DMS 273 (cell line): Measurements from ENCODE around the gene UCK2.

ENCODE experiments used
- DNase-seq: peaks from one replicate; lab custom pipeline; 2025; ENCODE audit not compliant: unreplicated experiment; lab: John Stamatoyannopoulos, UW

The UCK2 gene

GRCh38 chr1:165854101-165854845 lies 26.9 kb downstream of the UCK2 start:
- no peak for DNase-seq

- no peak for DNase-seq
Measured at GRCh38 chr1:165855010-165855838, 27.8 kb downstream of the UCK2 start.

DNA sequence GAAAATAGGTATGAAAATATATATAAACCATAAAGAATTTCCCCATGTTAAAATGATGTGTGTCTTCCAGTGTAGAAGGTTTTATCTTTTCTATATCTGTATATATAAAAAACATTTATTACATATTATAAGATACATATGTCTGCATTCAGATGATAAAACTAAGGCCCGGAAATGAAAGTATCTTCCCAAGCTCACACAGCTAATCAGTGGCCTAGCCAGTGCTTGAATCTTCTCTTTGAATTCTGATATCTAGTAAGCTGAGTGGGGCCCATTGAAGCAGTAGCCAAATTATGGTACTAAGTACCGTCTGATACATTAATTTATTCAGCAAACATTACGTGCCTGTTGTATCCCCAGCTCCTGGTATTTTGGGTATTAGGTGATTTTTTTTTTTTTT lies 28.6 kb downstream of the UCK2 start:
- DNase-seq: peak; percentile 20

DNA sequence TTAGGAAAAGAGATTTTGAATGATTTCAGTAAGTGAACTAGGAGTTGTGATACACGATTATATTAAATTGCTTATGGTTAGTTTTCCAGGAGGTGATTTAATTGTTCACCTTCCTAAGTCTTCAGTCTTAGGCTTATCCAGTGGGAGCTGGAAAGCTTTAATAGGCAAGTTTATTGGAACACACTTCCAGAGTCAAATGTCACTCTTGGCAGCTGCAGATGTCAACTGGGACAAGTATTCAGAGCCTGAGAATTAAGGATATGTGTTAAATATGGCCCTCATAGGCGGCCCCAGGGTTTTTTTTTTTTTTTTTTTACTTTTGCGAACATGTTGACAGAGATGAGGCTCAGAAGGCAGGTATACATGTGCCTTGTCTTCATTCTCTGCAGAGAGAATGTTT lies 29.2 kb downstream of the UCK2 start:
- DNase-seq: peak; percentile 33

DNA sequence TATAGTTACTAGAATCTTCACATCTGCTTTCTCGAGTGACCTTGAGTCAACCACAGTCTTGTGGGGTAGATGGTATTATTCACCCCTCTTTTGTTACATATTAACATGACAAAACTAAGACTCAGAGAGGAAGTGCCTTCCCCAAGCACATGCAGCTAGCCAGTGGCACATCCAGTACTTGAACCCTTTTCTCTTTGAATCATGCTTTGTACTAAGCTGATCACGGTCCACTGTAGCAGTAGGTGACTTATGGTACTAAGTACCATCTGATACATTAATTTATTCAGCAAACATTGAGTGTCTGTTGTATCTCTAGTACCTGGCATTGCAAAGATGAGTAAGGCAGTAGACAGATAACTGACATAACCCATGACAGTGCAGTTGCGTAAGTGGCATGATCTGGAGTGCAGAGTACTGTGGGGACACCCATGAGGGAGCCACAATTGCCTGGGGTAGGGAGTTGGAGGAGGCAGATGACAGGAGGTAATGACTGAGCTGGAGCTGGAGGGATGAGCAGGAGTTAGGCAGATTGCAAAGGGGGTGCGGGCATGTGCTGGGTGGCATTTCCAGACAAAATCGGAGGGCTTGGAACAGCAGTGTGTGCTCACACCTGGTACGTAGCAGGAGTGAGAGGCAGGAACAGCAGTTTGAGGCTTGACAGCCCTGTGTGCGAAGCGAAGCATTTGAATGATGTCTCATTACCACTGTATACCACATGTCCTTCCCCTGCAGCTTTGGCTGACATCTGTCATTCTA lies 29.8 kb downstream of the UCK2 start:
- peak; percentile 45 for DNase-seq

- DNase-seq: peak; percentile 40
Measured at GRCh38 chr1:165858364-165858823, 31.0 kb downstream of the UCK2 start.

GRCh38 chr1:165858967-165859845 lies 31.8 kb downstream of the UCK2 start:
- no peak for DNase-seq

GRCh38 chr1:165860065-165860464 lies 32.7 kb downstream of the UCK2 start:
- DNase-seq: no peak

DNA sequence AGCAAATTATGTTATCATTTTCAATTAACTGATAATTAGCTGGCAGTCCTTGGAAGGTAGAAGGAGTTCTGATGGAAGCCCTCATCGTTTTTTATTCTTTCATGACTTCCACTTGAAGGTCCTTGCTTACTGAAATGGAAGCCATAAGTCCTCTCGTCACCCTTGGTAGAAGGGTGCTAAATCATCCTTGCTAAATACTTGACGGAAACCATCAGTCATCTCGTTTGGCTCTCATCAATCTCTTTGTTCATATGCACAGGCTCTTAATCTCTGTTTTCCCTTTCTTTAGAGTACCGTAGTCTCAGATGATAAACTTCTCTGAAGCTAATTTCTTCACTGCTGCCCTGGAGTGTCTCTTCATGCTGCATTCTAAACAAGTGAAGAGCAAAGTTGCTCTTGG lies 34.5 kb downstream of the UCK2 start:
- DNase-seq: no peak

DNA sequence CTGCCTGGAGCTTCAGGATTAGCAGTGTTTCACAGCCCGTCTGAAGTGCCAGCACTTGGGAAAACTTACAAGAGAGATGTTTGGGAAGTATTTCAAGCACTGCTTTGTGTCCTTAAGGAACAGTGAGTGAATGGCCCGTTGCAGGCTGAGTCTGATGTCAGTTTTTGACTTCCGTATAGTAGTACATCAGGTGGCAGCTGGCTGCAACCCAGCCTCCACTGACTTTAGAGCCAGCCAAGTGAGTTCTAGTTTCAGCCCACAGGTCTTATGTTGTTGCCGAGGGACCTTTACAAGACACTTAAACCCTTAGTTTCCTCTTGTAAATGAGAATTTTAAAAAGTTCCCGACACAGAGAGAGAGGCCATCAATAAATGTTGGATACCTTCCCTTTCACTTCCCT lies 35.0 kb downstream of the UCK2 start:
- DNase-seq: peak; percentile 47

DNA sequence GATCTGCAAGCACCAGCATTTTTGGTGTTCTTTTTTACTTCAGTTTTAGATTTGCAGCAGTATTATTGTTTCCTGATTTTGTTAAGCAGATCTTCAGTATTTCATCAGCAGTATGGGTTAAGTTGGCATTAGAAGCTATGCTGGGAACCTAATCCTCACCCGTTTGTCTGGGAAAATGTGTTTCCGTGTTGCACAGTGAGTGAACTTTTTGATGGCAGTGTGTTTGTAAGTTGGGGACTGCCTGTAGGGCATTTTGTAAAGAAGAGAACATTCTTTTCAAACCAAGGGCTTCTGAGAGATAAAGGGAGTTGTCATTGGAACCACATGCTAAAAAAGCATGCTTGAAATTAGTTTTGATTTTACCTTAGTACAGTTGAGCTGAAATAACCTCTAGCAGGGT lies 35.9 kb downstream of the UCK2 start:
- DNase-seq: no peak

DNA sequence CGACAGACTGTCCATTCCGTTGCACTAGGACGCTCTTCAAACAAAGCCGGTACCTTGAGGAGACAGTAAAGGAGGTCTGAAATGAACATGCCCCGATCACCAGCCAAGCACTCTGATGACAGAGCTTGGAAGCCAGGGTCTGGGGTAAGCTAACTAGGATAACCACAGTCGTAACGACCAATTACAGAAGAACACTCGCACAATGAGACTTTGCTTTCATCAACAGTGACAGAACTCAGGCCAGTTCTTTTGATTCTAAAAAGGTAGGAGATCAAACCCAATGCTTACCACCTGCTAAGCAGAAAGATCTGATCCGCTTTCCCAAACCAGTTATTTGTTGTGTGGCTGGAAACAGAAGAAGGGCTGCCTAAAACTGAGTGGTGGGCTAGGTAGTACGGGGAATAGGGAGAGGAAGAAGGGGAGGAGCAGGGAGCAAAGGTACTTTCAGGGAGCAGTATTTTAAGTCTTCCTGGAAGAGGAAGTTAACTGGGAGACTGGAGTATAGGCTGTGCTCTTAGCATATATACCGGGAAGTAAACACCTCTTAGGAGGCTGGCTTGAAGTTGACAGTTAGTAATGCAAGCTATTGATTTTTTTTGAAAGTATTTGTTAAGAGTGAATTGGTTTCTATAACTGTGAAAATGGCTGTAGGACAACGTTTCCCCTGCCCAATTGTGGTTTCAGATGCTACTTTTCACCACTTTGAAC lies 38.4 kb downstream of the UCK2 start:
- DNase-seq: no peak

GRCh38 chr1:165869343-165869742 lies 41.9 kb downstream of the UCK2 start:
- no peak for DNase-seq

DNA sequence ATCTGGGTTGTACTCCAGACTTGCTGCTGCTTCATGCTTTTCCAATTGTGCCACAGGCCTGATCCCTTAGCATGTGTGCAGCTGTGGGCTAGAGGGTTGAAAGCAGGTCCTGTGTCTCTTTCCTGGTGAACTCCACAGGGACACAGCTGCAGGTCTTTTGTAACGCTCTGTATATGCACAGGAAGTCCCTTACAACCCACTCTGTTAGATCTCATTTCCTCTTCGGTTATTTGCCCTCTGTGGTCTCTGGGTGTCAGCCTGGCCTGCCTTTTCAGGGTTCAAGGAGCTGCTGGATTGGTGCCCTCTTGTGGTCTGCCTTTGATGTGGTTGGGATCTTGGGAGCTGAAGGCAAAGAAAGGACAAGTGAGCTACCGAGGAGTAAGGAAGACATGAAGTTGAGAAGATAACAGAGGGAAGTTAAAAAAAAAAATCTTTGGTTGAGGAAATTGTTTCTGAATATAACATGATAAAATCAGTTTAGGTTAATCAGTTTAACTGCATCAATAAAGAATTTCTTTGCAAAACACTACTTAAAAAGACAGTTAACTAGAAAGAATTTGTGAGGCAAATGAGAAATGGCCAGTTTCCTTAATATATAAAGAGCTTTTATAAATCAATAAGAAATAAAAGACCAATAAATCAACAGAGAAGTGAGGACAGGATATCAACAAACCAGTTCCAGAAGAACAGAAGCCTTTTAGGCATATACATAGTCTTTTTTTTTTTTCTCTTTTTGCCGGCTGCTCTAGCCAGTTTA lies 44.1 kb downstream of the UCK2 start:
- peak; percentile 19 for DNase-seq

DNA sequence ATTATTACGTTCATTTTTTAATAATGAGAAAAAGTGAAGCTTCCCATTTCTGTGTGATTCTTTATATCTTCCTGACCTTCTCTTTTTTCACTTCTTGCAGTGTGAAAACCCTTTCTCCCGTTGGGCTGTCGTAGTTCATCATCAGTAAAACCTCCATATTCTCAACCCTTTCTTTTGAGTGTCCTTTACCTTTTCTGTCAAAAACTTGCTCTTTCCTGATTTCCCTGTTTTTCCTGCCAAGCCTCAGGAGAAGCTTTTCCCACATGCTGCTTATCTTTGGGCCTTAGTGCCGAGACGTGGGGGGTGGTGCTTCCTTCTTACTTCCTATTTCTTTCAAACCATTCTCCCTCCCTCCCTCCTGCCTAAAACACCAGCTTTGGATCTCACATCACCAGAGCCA lies 46.1 kb downstream of the UCK2 start:
- DNase-seq: no peak

GRCh38 chr1:165874643-165875042 lies 47.2 kb downstream of the UCK2 start:
- no peak for DNase-seq

DNA sequence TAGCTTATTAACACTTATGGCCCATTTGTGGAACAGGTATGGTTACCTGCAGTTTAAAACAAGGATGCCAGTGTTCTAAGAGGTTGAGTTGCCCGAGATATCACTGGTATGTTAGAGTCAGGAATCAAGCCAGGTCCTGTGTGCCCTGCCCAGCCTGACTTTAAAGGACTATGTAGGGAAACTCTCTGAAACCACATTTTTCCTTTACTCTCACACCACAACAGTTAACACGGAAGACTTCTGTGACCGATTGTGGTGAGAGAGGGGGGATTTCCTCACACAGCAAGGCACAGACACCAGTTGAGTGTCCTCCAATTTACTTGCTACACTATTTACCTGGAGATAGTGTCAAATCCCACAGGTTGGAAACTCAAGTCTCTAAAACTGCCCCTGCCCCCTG lies 47.8 kb downstream of the UCK2 start:
- no peak for DNase-seq

DNA sequence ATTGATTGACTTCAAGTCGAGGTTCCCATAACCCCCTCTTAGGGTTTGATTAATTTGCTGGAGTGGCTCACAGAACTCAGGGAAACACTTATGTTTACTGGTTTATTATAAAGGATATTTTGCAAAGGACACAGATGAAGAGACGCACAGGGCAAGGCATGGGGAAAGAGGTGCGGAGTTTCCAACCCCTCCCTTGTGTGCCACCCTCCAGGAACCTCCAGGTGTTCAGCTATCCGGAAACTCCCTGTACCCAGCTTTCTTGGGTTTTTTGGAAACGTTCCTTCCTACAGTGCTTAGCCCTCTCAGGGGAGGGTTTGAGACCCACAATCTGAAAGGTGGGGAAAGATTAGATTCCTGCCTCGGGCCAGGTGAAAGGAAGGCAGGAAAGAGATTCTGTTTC lies 48.2 kb downstream of the UCK2 start:
- no peak for DNase-seq

DNA sequence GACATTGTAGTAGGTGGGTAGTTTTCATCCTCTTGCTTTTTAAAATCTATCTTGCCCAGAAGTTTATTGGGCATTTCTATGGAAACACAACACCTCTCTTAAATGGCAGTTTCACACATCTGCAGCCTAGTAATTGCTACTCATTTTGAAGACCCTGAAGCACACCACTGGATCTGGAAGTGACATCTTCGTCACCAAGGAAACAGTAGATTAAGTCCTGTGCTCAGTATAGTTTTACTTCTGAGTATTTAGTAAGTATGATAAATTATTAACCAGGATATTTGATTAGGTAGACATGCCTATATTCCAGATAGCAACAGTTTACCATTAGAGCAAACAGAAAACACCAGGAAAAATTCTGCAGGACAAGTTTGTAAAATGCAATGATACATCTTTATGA lies 48.7 kb downstream of the UCK2 start:
- DNase-seq: no peak
